Natural killer cell (primary cell): ENCODE data around the gene RANBP9. TPM values are rescaled to one million over a fixed set of nuclear protein-coding genes. Genes with fewer than 3 reads are reported as not detected.

Source experiments
- ATAC-seq, 3 donors: fragments of 150-1000 bp in 2 of 3; fragments of 200-7000 bp in 1 of 3; cut with Tn5 transposase; 1 replicate in 1 of 3; 2 replicates in 2 of 3; pipeline ENCODE4 v1.10.0; 2021; ENCODE audit warnings: mild to moderate bottlenecking in 2 of 3, moderate library complexity in 2 of 3
- DNase-seq, 2 donors: peaks; one replicate each; pipeline versions ENCODE4 v3.0.0 to v3.0.0-alpha.2; 2013 to 2021; ENCODE audit warnings: mixed read lengths in 1 of 2
- H3K27ac ChIP-seq: one replicate; pipeline ENCODE4 v1.5.1; 2013; ENCODE audit warnings: mild to moderate bottlenecking, low read length
- H3K27me3 ChIP-seq: one replicate; pipeline ENCODE4 v1.6.1; 2013; ENCODE audit warnings: low read length; ENCODE audit not compliant: control insufficient read depth, insufficient read depth
- H3K36me3 ChIP-seq: one replicate; pipeline ENCODE4 v1.6.1; 2013; ENCODE audit warnings: low read length; ENCODE audit not compliant: control insufficient read depth, insufficient read depth
- H3K4me1 ChIP-seq: one replicate; pipeline ENCODE4 v1.6.1; 2013; ENCODE audit warnings: low read length; ENCODE audit not compliant: control insufficient read depth, insufficient read depth
- H3K4me3 ChIP-seq: one replicate; pipeline ENCODE4 v1.5.1; 2013; ENCODE audit warnings: low read length
- H3K9me3 ChIP-seq: one replicate; pipeline ENCODE4 v1.6.1; 2013; ENCODE audit warnings: low read length; ENCODE audit not compliant: control insufficient read depth, insufficient read depth
- H3K27ac Mint-ChIP-seq, 2 donors: one replicate each; pipeline ENCODE4 v1.8.0; 2022; ENCODE audit warnings: mild to moderate bottlenecking in 2 of 2, mixed read lengths in 2 of 2, moderate library complexity in 1 of 2
- H3K27me3 Mint-ChIP-seq, 2 donors: one replicate each; pipeline ENCODE4 v1.8.0; 2022; ENCODE audit warnings: low read depth in 2 of 2, mixed read lengths in 2 of 2
- H3K36me3 Mint-ChIP-seq: one replicate; pipeline ENCODE4 v1.8.0; 2022; ENCODE audit warnings: mixed read lengths
- H3K4me1 Mint-ChIP-seq, 2 donors: one replicate each; pipeline ENCODE4 v1.8.0; 2022; ENCODE audit warnings: mixed read lengths in 2 of 2
- H3K4me3 Mint-ChIP-seq: one replicate; pipeline ENCODE4 v1.8.0; 2022; ENCODE audit warnings: mild to moderate bottlenecking, moderate library complexity, mixed read lengths
- H3K9me3 Mint-ChIP-seq, 2 donors: one replicate each; pipeline ENCODE4 v1.8.0; 2022; ENCODE audit warnings: mixed read lengths in 2 of 2
- WGBS: methylation state at CpG from one replicate; pipeline ENCODE4 v1.1.7; 2013; ENCODE audit warnings: missing lambda C conversion rate; ENCODE audit not compliant: insufficient coverage; 5-methylcytosine and 5-hydroxymethylcytosine counted together
- intact Hi-C: fragments of 100-400 bp; cut with micrococcal nuclease; formaldehyde crosslinking; loops from one replicate; pipeline ENCODE4 v1.14.2; 2022
- total RNA-seq, 4 donors: library from RNA; stranded (reverse); fragments of 120-200 nt in 1 of 4; gene quantifications; one replicate each; pipeline versions ENCODE4 v1.2.3 to v1.2.4, GENCODE V29; 2013 to 2022
- TF ChIP-seq, protein P1 (sequence below): fragments of 200-600 bp; IDR thresholded peaks from one replicate; pipeline ENCODE4 v1.8.0; 2022; ENCODE audit warnings: antibody characterized with exemption

RANBP9 gene
- total RNA-seq, 3 donors from 2014 or later (not counting 1 experiment from before 2014, with no cell fraction given): 52.2 to 62.5 (median 57.6) TPM

DNA sequence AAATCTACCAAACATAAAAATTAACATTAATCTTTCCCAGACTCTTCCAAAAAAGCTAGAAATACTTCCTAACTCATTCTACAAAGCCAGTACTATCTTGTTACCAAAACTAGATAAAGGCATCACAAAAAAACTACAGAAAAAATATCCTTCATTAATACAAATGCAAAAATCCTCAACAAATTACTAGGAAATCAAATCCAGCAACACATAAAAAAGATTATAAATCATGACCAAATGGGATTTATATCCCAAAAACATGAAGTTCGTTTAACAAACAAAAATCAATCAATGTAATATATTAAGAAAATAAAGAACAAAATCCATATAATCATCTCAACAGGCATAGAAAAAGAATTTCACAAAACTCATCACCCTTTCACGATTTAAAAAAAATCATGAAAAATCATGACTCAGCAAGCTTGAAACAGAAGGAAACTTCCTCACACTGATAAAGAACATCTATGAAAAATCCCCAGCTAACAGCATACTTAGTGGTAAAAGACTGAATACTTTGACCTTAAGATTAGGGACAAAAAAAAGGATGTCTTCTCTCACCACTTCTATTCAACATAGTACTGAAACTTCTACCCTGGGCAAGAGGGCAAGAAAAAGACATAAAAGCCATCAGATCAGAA is 43.2 kb downstream of the RANBP9 start:
- H3K9me3 Mint-ChIP-seq: no peaks in the 10 kb centered on the region
- Histone ChIP-seq H3K36me3 (no peaks in the 10 kb centered on the region), H3K4me1 (peaks cover 13% of the 10 kb centered on the region), H3K4me3 (no peak overlapping the region), H3K27ac (no peak overlapping the region), H3K9me3 (no peaks in the 10 kb centered on the region), H3K27me3 (no peaks in the 10 kb centered on the region)
- intact Hi-C loops: loop anchor here (5.0 kb wide), 1 partner anchor 44 kb away; the partner anchor contains the start of gene RANBP9
- H3K27me3 Mint-ChIP-seq: no peaks in the 10 kb centered on the region
- DNase-seq: peak in 1 of 2 donors; percentile 38
- H3K27ac Mint-ChIP-seq: peak overlapping the region; percentile 71 to 76
- TF ChIP-seq, protein P1, sequence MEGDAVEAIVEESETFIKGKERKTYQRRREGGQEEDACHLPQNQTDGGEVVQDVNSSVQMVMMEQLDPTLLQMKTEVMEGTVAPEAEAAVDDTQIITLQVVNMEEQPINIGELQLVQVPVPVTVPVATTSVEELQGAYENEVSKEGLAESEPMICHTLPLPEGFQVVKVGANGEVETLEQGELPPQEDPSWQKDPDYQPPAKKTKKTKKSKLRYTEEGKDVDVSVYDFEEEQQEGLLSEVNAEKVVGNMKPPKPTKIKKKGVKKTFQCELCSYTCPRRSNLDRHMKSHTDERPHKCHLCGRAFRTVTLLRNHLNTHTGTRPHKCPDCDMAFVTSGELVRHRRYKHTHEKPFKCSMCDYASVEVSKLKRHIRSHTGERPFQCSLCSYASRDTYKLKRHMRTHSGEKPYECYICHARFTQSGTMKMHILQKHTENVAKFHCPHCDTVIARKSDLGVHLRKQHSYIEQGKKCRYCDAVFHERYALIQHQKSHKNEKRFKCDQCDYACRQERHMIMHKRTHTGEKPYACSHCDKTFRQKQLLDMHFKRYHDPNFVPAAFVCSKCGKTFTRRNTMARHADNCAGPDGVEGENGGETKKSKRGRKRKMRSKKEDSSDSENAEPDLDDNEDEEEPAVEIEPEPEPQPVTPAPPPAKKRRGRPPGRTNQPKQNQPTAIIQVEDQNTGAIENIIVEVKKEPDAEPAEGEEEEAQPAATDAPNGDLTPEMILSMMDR: no peak
- H3K4me1 Mint-ChIP-seq: peaks cover 88% of the 10 kb centered on the region in 2 donors
- ATAC-seq: peak; percentile 66 to 74 (median 67)
- peak overlapping the region; percentile 55 for H3K4me3 Mint-ChIP-seq
- H3K36me3 Mint-ChIP-seq: no peaks in the 10 kb centered on the region
- WGBS: 20% methylated on average over 1 of the region's 2 CpGs

DNA sequence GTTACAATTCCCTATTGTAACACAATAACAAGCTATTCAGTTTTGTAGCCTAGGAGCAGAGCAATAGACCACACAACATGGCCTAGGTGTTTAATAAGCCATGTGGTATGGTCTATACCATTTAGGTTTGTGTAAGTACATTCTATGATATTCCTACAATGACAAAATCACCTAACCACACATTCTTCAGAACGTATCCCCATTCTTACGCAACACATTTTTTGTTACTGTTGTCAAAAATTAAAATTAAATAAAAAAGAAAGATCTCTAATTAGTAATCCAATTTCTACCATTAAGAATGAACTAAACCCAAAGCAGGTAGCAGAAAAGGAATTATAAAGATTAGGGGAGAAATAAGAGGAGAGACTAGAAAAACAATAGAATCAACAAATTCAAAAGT is 44.0 kb downstream of the RANBP9 start:
- TF ChIP-seq, protein P1: no peak
- Mint-ChIP-seq H3K27me3 (no peaks in the 10 kb centered on the region), H3K36me3 (no peaks in the 10 kb centered on the region), H3K4me3 (peak overlapping the region; percentile 28), H3K4me1 (peaks cover 88% of the 10 kb centered on the region in 2 donors), H3K27ac (peak overlapping the region; percentile 71 to 76), H3K9me3 (no peaks in the 10 kb centered on the region)
- Histone ChIP-seq H3K36me3 (no peaks in the 10 kb centered on the region), H3K4me3 (no peak overlapping the region), H3K9me3 (no peaks in the 10 kb centered on the region), H3K27me3 (no peaks in the 10 kb centered on the region), H3K27ac (no peak overlapping the region), H3K4me1 (peaks cover 13% of the 10 kb centered on the region)
- no peak for ATAC-seq
- intact Hi-C loops: loop anchor here (5.0 kb wide), 1 partner anchor 45 kb away; the partner anchor contains the start of gene RANBP9
- no peak for DNase-seq
- WGBS: no CpG with 5 or more reads among the region's 2 CpGs

DNA sequence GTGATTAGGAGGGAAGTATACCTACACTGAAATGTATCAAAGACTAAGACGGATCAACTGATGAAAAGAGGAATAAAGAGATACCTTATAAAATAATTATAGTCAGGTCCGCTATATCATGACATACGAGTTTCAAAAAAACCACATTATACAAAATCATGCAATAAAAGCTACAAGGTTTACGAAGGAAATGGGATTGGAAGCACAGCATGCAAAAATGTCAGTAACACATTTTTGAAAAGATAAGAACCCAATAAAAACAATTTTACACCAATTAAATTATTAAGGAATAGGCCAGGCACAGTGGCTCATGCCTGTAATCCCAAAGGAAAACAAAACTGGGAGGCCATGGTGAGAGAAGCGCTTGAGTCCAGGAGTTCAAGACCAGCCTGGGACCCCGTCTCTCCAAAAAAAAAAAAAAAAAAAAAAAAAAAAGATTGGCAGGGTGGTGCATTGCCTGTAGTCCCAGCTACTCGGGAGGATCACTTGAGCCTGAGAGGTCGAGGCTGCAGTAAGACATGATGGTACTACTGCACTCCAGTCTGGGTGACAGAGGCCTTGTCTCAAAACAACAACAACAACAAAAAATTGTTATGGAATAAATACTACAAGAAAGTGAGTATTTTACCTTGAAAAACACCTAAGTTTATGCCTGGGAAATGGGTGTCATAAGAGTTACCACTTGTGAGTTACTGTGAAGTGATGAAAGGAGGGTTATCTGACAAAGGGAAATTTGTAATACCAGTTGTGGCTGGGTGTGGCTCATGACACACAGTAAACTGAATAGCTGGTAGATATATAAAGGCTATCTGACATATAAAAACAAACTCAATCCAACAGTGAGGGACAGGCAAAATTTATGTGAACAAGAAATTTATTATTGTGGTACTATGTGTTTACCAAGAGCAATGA is 45.2 kb downstream of the RANBP9 start:
- peak in 1 of 2 donors; percentile 28 for DNase-seq
- Mint-ChIP-seq H3K4me3 (peak overlapping the region; percentile 59), H3K36me3 (no peaks in the 10 kb centered on the region), H3K4me1 (peaks cover 88 to 89% of the 10 kb centered on the region in 2 donors), H3K27ac (peak overlapping the region; percentile 71 to 76), H3K27me3 (no peaks in the 10 kb centered on the region), H3K9me3 (no peaks in the 10 kb centered on the region)
- no peak overlapping the region for H3K4me3 ChIP-seq
- no peaks in the 10 kb centered on the region for H3K9me3 ChIP-seq
- 93% methylated on average over 5 of the region's 8 CpGs for WGBS
- H3K36me3 ChIP-seq: no peaks in the 10 kb centered on the region
- peaks cover 13% of the 10 kb centered on the region for H3K4me1 ChIP-seq
- peak; percentile 70 to 79 (median 78) for ATAC-seq
- intact Hi-C loops: loop anchor here (5.0 kb wide), 1 partner anchor 46 kb away; the partner anchor contains the start of gene RANBP9
- TF ChIP-seq, protein P1: no peak
- H3K27ac ChIP-seq: no peak overlapping the region
- H3K27me3 ChIP-seq: no peaks in the 10 kb centered on the region
